Type B pancreatic cell (in vitro differentiated cells): ENCODE results near the gene KREMEN1. TPM values are rescaled to one million over a fixed set of nuclear protein-coding genes. Genes with fewer than 3 reads are reported as not detected.
"Not testable (repeated sequence)": the region's sequence is repeated elsewhere in the genome, so short reads cannot be mapped to it uniquely, and the experiment has no call there.

Source experiments
- DNase-seq: peaks from one replicate; pipeline ENCODE4 v3.0.0; 2021; ENCODE audit warnings: mixed read lengths; ENCODE audit not compliant: unreplicated experiment; ENCODE audit errors: extremely low spot score
- H3K27ac Mint-ChIP-seq: 2 replicates; pipeline ENCODE4 v1.8.0; 2021; ENCODE audit warnings: mild to moderate bottlenecking, mixed read lengths
- H3K27me3 Mint-ChIP-seq: 2 replicates; pipeline ENCODE4 v1.8.0; 2021; ENCODE audit warnings: mixed read lengths
- H3K36me3 Mint-ChIP-seq: 2 replicates; pipeline ENCODE4 v1.8.0; 2021; ENCODE audit warnings: mixed read lengths
- H3K4me1 Mint-ChIP-seq: one replicate; pipeline ENCODE4 v1.8.0; 2021; ENCODE audit warnings: mixed read lengths; ENCODE audit not compliant: unreplicated experiment
- H3K4me3 Mint-ChIP-seq: 2 replicates; pipeline ENCODE4 v1.8.0; 2021; ENCODE audit warnings: mild to moderate bottlenecking, mixed read lengths
- H3K9me3 Mint-ChIP-seq: 2 replicates; pipeline ENCODE4 v1.8.0; 2021; ENCODE audit warnings: mixed read lengths
- CTCF ChIP-seq: fragments of 200-600 bp; sonication (generic); conservative IDR thresholded peaks from 2 replicates; pipeline ENCODE4 v1.5.0; 2021; ENCODE audit warnings: antibody characterized with exemption, mild to moderate bottlenecking
- total RNA-seq: library from RNA; stranded (reverse); gene quantifications from 2 replicates; pipeline ENCODE4 v1.2.1, GENCODE V29; 2021; ENCODE audit warnings: low replicate concordance

Gene KREMEN1
- total RNA-seq, 1 donor from 2014 or later = 26.2 TPM

DNA sequence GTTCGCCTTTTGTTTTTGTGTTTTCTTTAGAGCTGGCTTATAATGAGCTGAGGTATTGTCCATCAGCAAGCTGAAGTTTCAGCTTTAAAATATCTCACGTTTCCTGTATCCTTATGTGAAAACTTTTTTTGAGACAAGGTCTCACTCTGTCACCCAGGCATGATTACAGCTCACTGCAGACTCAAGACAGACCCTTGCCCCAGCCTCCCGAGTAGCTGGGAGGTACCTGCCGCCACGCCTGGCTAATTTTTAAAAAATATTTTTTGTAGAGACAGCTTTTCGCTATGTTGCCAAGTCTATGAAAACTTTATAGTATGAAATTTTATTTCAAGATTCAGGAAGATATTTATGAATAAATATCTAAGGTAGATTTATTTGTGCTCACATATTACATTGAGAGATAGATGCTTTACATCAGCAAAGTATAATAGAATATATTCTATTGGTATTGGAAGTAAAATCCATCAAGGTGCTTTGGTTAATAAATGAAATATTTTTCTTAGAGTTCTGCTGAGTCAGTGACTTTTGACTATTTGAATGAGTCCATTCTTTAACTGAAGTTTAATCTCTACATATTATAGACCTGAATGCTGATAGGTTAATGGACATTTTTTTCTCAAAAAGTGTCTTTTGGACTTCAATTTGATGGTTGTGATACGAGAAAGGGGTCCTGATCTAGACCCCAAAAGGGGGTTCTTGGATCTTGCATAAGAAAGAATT, 10.2 kb downstream of the KREMEN1 start:
- no peak for DNase-seq
- no peak for TF ChIP-seq CTCF
- H3K4me3 Mint-ChIP-seq = no peak overlapping the region
- H3K4me1 Mint-ChIP-seq = peaks cover 28% of the 10 kb centered on the region
- no peaks in the 10 kb centered on the region for H3K27me3 Mint-ChIP-seq
- H3K9me3 Mint-ChIP-seq = no peaks in the 10 kb centered on the region
- H3K36me3 Mint-ChIP-seq = no peaks in the 10 kb centered on the region
- H3K27ac Mint-ChIP-seq = no peak overlapping the region

DNA sequence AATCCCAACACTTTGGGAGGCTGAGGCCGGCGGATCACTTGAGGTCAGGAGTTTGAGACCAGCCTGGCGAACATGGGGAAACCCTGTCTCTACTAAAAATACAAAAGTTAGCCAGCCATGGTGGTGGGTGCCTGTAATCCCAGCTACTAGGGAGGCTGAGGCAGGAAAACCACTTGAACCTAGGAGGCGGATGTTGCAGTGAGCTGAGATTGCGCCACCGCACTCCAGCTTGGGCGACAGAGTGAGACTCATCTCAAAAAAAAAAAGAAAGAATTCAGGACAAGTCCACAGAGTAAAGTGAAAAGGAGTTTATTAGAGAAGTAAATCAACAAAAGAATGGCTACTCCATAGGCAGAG, 10.7 kb downstream of the KREMEN1 start:
- H3K4me3 Mint-ChIP-seq, H3K27ac Mint-ChIP-seq, DNase-seq, H3K36me3 Mint-ChIP-seq, H3K27me3 Mint-ChIP-seq, H3K9me3 Mint-ChIP-seq: not testable (repeated sequence)
- H3K4me1 Mint-ChIP-seq = peaks cover 23% of the 10 kb centered on the region

- Mint-ChIP-seq H3K36me3 (peaks cover under 1% of the 10 kb centered on the region), H3K4me3 (no peak overlapping the region), H3K4me1 (peaks cover 23% of the 10 kb centered on the region), H3K27ac (no peak overlapping the region), H3K27me3 (no peaks in the 10 kb centered on the region), H3K9me3 (no peaks in the 10 kb centered on the region)
- DNase-seq = no peak
- no peak for TF ChIP-seq CTCF
These were observed 11.2 kb downstream of the KREMEN1 start for GRCh38 chr22:29083933-29084591.

DNA sequence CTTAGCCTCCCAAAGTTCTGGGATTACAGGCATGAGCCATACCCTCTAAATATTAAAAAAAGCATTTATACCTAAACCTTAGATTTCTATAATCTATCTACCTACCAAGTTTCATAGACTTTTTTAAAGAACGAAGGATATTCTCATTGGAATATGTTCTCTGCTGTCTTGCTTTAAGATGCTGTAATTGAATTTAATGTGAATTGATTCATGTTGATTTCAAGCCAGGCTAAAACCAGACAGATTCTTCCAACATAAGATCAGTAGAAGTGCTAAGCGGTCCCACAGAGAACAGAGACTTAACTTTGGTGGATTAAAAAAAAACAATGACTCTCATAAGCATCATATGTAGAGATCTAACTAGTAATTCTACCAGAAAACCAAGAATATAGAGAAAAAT, 14.2 kb downstream of the KREMEN1 start:
- H3K27me3 Mint-ChIP-seq = no peaks in the 10 kb centered on the region
- H3K36me3 Mint-ChIP-seq = peaks cover 3% of the 10 kb centered on the region
- no peak for DNase-seq
- no peaks in the 10 kb centered on the region for H3K9me3 Mint-ChIP-seq
- peaks cover 23% of the 10 kb centered on the region for H3K4me1 Mint-ChIP-seq
- no peak overlapping the region for H3K27ac Mint-ChIP-seq
- TF ChIP-seq CTCF = no peak
- no peak overlapping the region for H3K4me3 Mint-ChIP-seq

DNA sequence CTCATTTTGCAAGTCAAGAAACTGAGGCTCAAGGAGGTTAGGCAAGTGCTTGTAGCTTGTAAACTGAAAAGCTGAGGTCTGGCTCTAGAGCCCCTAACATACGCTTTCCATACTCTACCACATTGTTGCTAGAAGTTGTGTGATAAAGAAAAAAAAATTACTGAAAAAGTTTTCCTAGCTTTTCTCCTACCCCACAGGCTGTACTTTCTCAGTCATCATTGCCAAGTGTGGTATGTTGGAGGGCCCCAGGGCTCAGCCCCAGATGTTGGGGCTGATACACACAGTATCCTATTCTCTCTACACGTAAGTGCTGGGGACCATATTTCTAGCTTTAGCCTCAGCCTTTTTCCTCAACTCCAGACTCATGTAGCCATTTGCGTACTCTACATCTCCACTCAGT, 16.0 kb downstream of the KREMEN1 start:
- Mint-ChIP-seq H3K4me3 (no peak overlapping the region), H3K9me3 (no peaks in the 10 kb centered on the region), H3K27me3 (no peaks in the 10 kb centered on the region), H3K36me3 (peaks cover 4% of the 10 kb centered on the region), H3K4me1 (peaks cover 35% of the 10 kb centered on the region), H3K27ac (no peak overlapping the region)
- DNase-seq = no peak
- no peak for TF ChIP-seq CTCF

DNA sequence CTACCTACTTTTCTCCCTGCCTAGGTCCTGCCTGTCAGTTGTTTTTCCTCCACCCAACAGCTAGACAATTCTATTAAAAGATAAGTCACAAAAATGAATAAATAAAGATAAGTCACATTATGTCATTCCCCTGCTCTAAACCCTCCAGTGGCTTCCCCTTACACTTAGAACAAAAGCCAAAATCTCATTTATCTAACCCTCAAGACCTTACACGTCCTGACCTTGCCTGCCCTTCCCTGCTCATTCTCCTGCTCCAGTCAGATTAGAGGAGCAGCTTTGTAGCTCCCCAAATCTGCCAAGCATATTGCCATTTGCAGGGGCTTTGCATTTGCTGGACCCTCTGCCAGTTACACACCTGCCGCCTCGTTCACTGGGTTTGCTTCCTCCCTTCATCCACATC, 16.7 kb downstream of the KREMEN1 start:
- peaks cover 39% of the 10 kb centered on the region for H3K4me1 Mint-ChIP-seq
- TF ChIP-seq CTCF = no peak
- DNase-seq = no peak
- H3K9me3 Mint-ChIP-seq = no peaks in the 10 kb centered on the region
- no peak overlapping the region for H3K4me3 Mint-ChIP-seq
- peaks cover 8% of the 10 kb centered on the region for H3K36me3 Mint-ChIP-seq
- no peaks in the 10 kb centered on the region for H3K27me3 Mint-ChIP-seq
- H3K27ac Mint-ChIP-seq = no peak overlapping the region
